Loucy (cell line): ENCODE results near the gene CTNNA2.

Experiments
- H2AFZ ChIP-seq: fragments of 200-600 bp; sonication (generic); 2 replicates; pipeline ENCODE4 v1.6.0; 2016; ENCODE audit warnings: antibody characterized with exemption, mild to moderate bottlenecking, low read length, moderate library complexity
- H3F3A ChIP-seq: fragments of 200-600 bp; 2 replicates; pipeline ENCODE4 v1.6.0; 2016; ENCODE audit warnings: antibody characterized with exemption, low read depth, mild to moderate bottlenecking
- H3K27me3 ChIP-seq: fragments of 200-600 bp; sonication (generic); 2 replicates; pipeline ENCODE4 v1.6.1; 2014; ENCODE audit warnings: low read length, mild to moderate bottlenecking; ENCODE audit not compliant: insufficient read depth, poor library complexity, severe bottlenecking
- H3K36me3 ChIP-seq: fragments of 200-600 bp; sonication (generic); 2 replicates; pipeline ENCODE4 v1.6.1; 2016; ENCODE audit warnings: low read length; ENCODE audit not compliant: insufficient read depth
- H3K4me1 ChIP-seq: fragments of 200-600 bp; sonication (generic); 2 replicates; pipeline ENCODE4 v1.5.1; 2014; ENCODE audit warnings: low read length, mild to moderate bottlenecking; ENCODE audit not compliant: insufficient read depth, poor library complexity, severe bottlenecking
- H3K4me2 ChIP-seq: fragments of 200-600 bp; sonication (generic); 2 replicates; pipeline ENCODE4 v1.6.0; 2014; ENCODE audit warnings: antibody characterized with exemption, low read length, low read depth, mild to moderate bottlenecking; ENCODE audit not compliant: poor library complexity, severe bottlenecking
- H3K4me3 ChIP-seq: fragments of 200-600 bp; sonication (generic); 2 replicates; pipeline ENCODE4 v1.5.1; 2014; ENCODE audit warnings: low read length, mild to moderate bottlenecking, mixed read lengths; ENCODE audit not compliant: poor library complexity, severe bottlenecking
- H3K79me2 ChIP-seq: fragments of 200-600 bp; sonication (generic); 2 replicates; pipeline ENCODE4 v1.6.1; 2014; ENCODE audit warnings: low read length; ENCODE audit not compliant: insufficient read depth
- H3K9ac ChIP-seq: fragments of 200-600 bp; sonication (generic); 2 replicates; pipeline ENCODE4 v1.6.0; 2014; ENCODE audit warnings: mild to moderate bottlenecking, low read depth, low read length, moderate library complexity; ENCODE audit not compliant: poor library complexity, severe bottlenecking
- H3K9me2 ChIP-seq: fragments of 200-600 bp; sonication (generic); replicated peaks from 2 replicates; pipeline ENCODE4 v1.6.1; 2016; ENCODE audit warnings: low read depth, low read length, mixed read lengths
- H3K9me3 ChIP-seq: fragments of 200-600 bp; sonication (generic); 2 replicates; pipeline ENCODE4 v1.6.1; 2014; ENCODE audit warnings: mild to moderate bottlenecking, antibody characterized with exemption, low read length, low read depth; ENCODE audit not compliant: insufficient read depth
- H4K20me1 ChIP-seq: fragments of 200-600 bp; sonication (generic); 2 replicates; pipeline ENCODE4 v1.6.0; 2014; ENCODE audit warnings: antibody characterized with exemption, low read length, mild to moderate bottlenecking; ENCODE audit not compliant: insufficient read depth, poor library complexity, severe bottlenecking
- EZH2phosphoT487 ChIP-seq: fragments of 200-600 bp; IDR thresholded peaks from 2 replicates; pipeline ENCODE4 v1.6.1; 2018; ENCODE audit warnings: antibody characterized with exemption, mild to moderate bottlenecking, moderate library complexity, borderline replicate concordance
- TF ChIP-seq, protein P1 (sequence below): fragments of 200-600 bp; sonication (generic); conservative IDR thresholded peaks from 2 replicates; pipeline ENCODE4 v1.5.1; 2014; ENCODE audit warnings: mild to moderate bottlenecking, antibody characterized with exemption, low read length

The CTNNA2 gene

GRCh38 chr2:80338794-80339193 lies 825.9 kb downstream of the CTNNA2 start:
- no peaks in the 10 kb centered on the region for H3K4me1 ChIP-seq
- H3K4me2 ChIP-seq: no peak overlapping the region

GRCh38 chr2:80340022-80340421 lies 827.2 kb downstream of the CTNNA2 start:
- no peak overlapping the region for H3K4me2 ChIP-seq
- TF ChIP-seq EZH2phosphoT487: no peak
- TF ChIP-seq, protein P1, sequence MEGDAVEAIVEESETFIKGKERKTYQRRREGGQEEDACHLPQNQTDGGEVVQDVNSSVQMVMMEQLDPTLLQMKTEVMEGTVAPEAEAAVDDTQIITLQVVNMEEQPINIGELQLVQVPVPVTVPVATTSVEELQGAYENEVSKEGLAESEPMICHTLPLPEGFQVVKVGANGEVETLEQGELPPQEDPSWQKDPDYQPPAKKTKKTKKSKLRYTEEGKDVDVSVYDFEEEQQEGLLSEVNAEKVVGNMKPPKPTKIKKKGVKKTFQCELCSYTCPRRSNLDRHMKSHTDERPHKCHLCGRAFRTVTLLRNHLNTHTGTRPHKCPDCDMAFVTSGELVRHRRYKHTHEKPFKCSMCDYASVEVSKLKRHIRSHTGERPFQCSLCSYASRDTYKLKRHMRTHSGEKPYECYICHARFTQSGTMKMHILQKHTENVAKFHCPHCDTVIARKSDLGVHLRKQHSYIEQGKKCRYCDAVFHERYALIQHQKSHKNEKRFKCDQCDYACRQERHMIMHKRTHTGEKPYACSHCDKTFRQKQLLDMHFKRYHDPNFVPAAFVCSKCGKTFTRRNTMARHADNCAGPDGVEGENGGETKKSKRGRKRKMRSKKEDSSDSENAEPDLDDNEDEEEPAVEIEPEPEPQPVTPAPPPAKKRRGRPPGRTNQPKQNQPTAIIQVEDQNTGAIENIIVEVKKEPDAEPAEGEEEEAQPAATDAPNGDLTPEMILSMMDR: no peak
- no peaks in the 10 kb centered on the region for H4K20me1 ChIP-seq
- H3F3A ChIP-seq: no peaks in the 10 kb centered on the region
- H3K27me3 ChIP-seq: no peaks in the 10 kb centered on the region
- H2AFZ ChIP-seq: no peak overlapping the region
- H3K9ac ChIP-seq: no peak overlapping the region
- no peaks in the 10 kb centered on the region for H3K79me2 ChIP-seq
- no peaks in the 10 kb centered on the region for H3K9me3 ChIP-seq
- no peak overlapping the region for H3K4me3 ChIP-seq
- H3K9me2 ChIP-seq: no peaks in the 10 kb centered on the region
- no peaks in the 10 kb centered on the region for H3K36me3 ChIP-seq
- no peaks in the 10 kb centered on the region for H3K4me1 ChIP-seq

More at GRCh38 chr2:80338794-80339193, 825.9 kb downstream of the CTNNA2 start:
- H3K9me2 ChIP-seq: no peaks in the 10 kb centered on the region
- no peaks in the 10 kb centered on the region for H3F3A ChIP-seq
- no peak overlapping the region for H3K4me3 ChIP-seq
- no peaks in the 10 kb centered on the region for H3K9me3 ChIP-seq
- no peak for TF ChIP-seq EZH2phosphoT487
- TF ChIP-seq, protein P1: no peak
- H3K9ac ChIP-seq: no peak overlapping the region
- H3K27me3 ChIP-seq: no peaks in the 10 kb centered on the region
- H3K36me3 ChIP-seq: no peaks in the 10 kb centered on the region
- no peaks in the 10 kb centered on the region for H3K79me2 ChIP-seq
- H4K20me1 ChIP-seq: no peaks in the 10 kb centered on the region
- no peak overlapping the region for H2AFZ ChIP-seq

DNA sequence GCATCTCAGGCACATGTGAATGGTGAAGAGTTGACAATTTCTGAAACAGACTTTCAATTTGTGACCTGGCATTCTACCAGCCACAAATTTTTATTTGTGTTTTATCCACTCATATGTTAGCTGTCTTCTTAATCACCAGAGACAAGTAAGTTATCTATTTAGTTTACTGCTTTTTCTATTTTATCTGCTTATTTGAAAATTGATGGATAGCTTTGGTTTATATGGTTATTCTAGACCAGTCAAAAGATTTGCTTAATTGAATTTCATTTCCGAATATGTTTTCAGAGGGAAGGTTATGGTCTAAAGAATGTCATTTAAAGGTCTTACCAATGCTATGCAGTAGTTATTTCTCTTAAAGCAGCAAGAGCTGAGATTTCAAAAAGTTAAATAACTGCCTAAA lies 835.2 kb downstream of the CTNNA2 start:
- Histone ChIP-seq H3K4me2 (no peak overlapping the region), H3K27me3 (no peaks in the 10 kb centered on the region), H3K36me3 (no peaks in the 10 kb centered on the region), H4K20me1 (no peaks in the 10 kb centered on the region), H3K9ac (no peak overlapping the region), H3K4me1 (no peaks in the 10 kb centered on the region), H3K4me3 (no peak overlapping the region), H2AFZ (no peak overlapping the region), H3K9me3 (no peaks in the 10 kb centered on the region), H3F3A (no peaks in the 10 kb centered on the region), H3K79me2 (no peaks in the 10 kb centered on the region), H3K9me2 (no peaks in the 10 kb centered on the region)
- no peak for TF ChIP-seq EZH2phosphoT487
- TF ChIP-seq, protein P1: no peak
